CD4-positive, alpha-beta T cell treated with Interleukin-4 for 4 hours (primary cell): ENCODE measurements around the gene RPS14.
A peak's percentile ranks its signal among the peaks of the same experiment; 100 is the strongest.

Experiments
- DNase-seq: peaks from one replicate; pipeline ENCODE4 v3.0.0-alpha.2; 2020

Gene RPS14

GRCh38 chr5:150412319-150413175 lies 37.0 kb downstream of the RPS14 start, which contains the start of gene CD74:
TSS of gene CD74 (minus strand) at chr5:150412910. CDS start at chr5:150412749, 161 bp downstream.
- peak; percentile 96 for DNase-seq

GRCh38 chr5:150411245-150411979 lies 38.1 kb downstream of the RPS14 start:
- DNase-seq: peak; percentile 71

GRCh38 chr5:150410524-150411244 lies 38.9 kb downstream of the RPS14 start:
- DNase-seq: peak; percentile 57

GRCh38 chr5:150409638-150410523 lies 39.7 kb downstream of the RPS14 start:
- DNase-seq: peak; percentile 61

GRCh38 chr5:150408231-150408943 lies 41.2 kb downstream of the RPS14 start:
- no peak for DNase-seq

GRCh38 chr5:150407096-150407720 lies 42.3 kb downstream of the RPS14 start:
- DNase-seq: no peak

- DNase-seq: no peak
Observed at GRCh38 chr5:150406723-150407095, 42.8 kb downstream of the RPS14 start.

- DNase-seq: no peak
Observed at GRCh38 chr5:150406103-150406722, 43.3 kb downstream of the RPS14 start.

GRCh38 chr5:150404941-150405816 lies 44.4 kb downstream of the RPS14 start:
- DNase-seq: no peak

GRCh38 chr5:150404535-150404934 lies 45.0 kb downstream of the RPS14 start:
- DNase-seq: no peak

GRCh38 chr5:150404121-150404520 lies 45.4 kb downstream of the RPS14 start:
- no peak for DNase-seq

- DNase-seq: no peak
Observed at GRCh38 chr5:150402901-150403342, 46.6 kb downstream of the RPS14 start.

- no peak for DNase-seq
Observed at GRCh38 chr5:150402229-150402773, 47.2 kb downstream of the RPS14 start.

GRCh38 chr5:150401376-150402228 lies 47.9 kb downstream of the RPS14 start:
- DNase-seq: no peak

GRCh38 chr5:150401076-150401375 lies 48.5 kb downstream of the RPS14 start:
- no peak for DNase-seq

GRCh38 chr5:150400316-150401075 lies 49.0 kb downstream of the RPS14 start:
- no peak for DNase-seq

- DNase-seq: no peak
Observed at GRCh38 chr5:150399524-150400211, 49.9 kb downstream of the RPS14 start.
